K562 (cell line): ENCODE data around the gene SLC35A4. TPM values are rescaled to one million over a fixed set of nuclear protein-coding genes. Genes with fewer than 3 reads are reported as not detected.
A peak's percentile ranks its signal among the peaks of the same experiment; 100 is the strongest.

ENCODE experiments used
- ATAC-seq: fragments of 200-7000 bp; cut with Tn5 transposase; 3 replicates; pipeline ENCODE4 v1.9.1; 2020; ENCODE audit warnings: moderate library complexity
- Bru-seq: library from RNA; stranded (reverse); fragments of 400-500 nt; gene quantifications from one replicate; lab custom pipeline; 2021; lab: Mats Ljungman, UMichigan
- BruChase-seq, 2 experiments: library from RNA; stranded (reverse); fragments of 400-500 nt; gene quantifications; one replicate each; lab custom pipeline; 2021; lab: Mats Ljungman, UMichigan
- BruUV-seq: library from RNA; stranded (reverse); fragments of 400-500 nt; replicated peaks from 2 replicates; lab custom pipeline; 2021; lab: Mats Ljungman, UMichigan
- CTCF ChIA-PET: fragments of 300-600 bp; formaldehyde crosslinking; extraction: SDS; loops from one replicate; lab custom pipeline; 2021; ENCODE audit warnings: low intra/inter-chr PET ratio; lab: Yijun Ruan, JAX
- POLR2A ChIA-PET: fragments of 300-600, 350-650 bp; sonication (Branson Sonifier 250); formaldehyde crosslinking; extraction: SDS; loops from one replicate; lab custom pipeline; 2021; ENCODE audit warnings: antibody characterized with exemption, inconsistent platforms; lab: Yijun Ruan, JAX
- DNase-seq, 4 experiments: peaks; one replicate each; pipeline versions ENCODE4 v3.0.0 to v3.0.0-alpha.2; 2011 to 2018; ENCODE audit warnings: low spot score in 3 of 4, mixed read lengths in 3 of 4; ENCODE audit errors: extremely low read depth in 1 of 4
- FAIRE-seq: peaks from 2 replicates; lab custom pipeline; 2011; peaks lifted over from hg19 to GRCh38; lab: Jason Lieb, UNC
- H2AFZ ChIP-seq: 2 replicates; pipeline ENCODE4 v1.6.0; 2011; ENCODE audit warnings: low read depth, low read length, control low read depth, inconsistent platforms
- H3K27ac ChIP-seq: fragments of 200-600 bp; 3 replicates; pipeline ENCODE4 v1.8.0; 2011; ENCODE audit warnings: low read depth, mild to moderate bottlenecking, control low read depth, inconsistent platforms, low read length, moderate library complexity, mixed read lengths; ENCODE audit errors: extremely low read depth
- H3K27me3 ChIP-seq, 2 experiments: fragments of 300-600 bp in 1 of 2; 2 replicates in 1 of 2; 3 replicates in 1 of 2; pipeline versions ENCODE4 v1.6.0 to v1.8.0; 2011; ENCODE audit warnings: inconsistent platforms in 2 of 2, low read length in 2 of 2, mild to moderate bottlenecking in 1 of 2, mixed read lengths in 1 of 2, moderate library complexity in 1 of 2; ENCODE audit not compliant: control insufficient read depth in 2 of 2, insufficient read depth in 2 of 2
- H3K36me3 ChIP-seq: fragments of 300-600 bp; 3 replicates; pipeline ENCODE4 v1.8.0; 2011; ENCODE audit warnings: mild to moderate bottlenecking, low read length, inconsistent platforms; ENCODE audit not compliant: control insufficient read depth, insufficient read depth
- H3K4me1 ChIP-seq, 2 experiments: fragments of 200-600 bp in 1 of 2; replicated peaks in 1 of 2; 2 replicates in 1 of 2; 3 replicates in 1 of 2; pipeline versions ENCODE4 v1.5.1 to v1.8.0; 2011; ENCODE audit warnings: inconsistent platforms in 2 of 2, low read length in 2 of 2, mild to moderate bottlenecking in 1 of 2, mixed read lengths in 1 of 2, moderate library complexity in 1 of 2; ENCODE audit not compliant: control insufficient read depth in 2 of 2, insufficient read depth in 2 of 2
- H3K4me2 ChIP-seq: 2 replicates; pipeline ENCODE4 v1.6.1; 2011; ENCODE audit warnings: low read length, control low read depth, inconsistent platforms, mixed read lengths; ENCODE audit not compliant: insufficient read depth
- H3K4me3 ChIP-seq: fragments of 200-600 bp; sonication (generic), shearing (Covaris generic); 2 replicates; pipeline ENCODE4 v1.5.1; 2016; ENCODE audit warnings: control low read depth, inconsistent platforms
- H3K79me2 ChIP-seq: fragments of 200-600 bp; 3 replicates; pipeline ENCODE4 v1.8.0; 2011; ENCODE audit warnings: low read length, inconsistent platforms; ENCODE audit not compliant: control insufficient read depth, insufficient read depth
- H3K9ac ChIP-seq, 2 experiments: 2 replicates each; pipeline versions ENCODE4 v1.6.0 to v1.6.1; 2011; ENCODE audit warnings: low read depth in 2 of 2, low read length in 2 of 2, control low read depth in 1 of 2, inconsistent platforms in 1 of 2, mild to moderate bottlenecking in 1 of 2, mixed read lengths in 1 of 2; ENCODE audit not compliant: insufficient read depth in 1 of 2
- H3K9me1 ChIP-seq: one replicate; pipeline ENCODE4 v1.6.0; 2011; ENCODE audit warnings: inconsistent platforms, mild to moderate bottlenecking, low read length, moderate library complexity; ENCODE audit not compliant: control insufficient read depth, insufficient read depth
- H3K9me3 ChIP-seq: replicated peaks from 2 replicates; pipeline ENCODE4 v1.5.1; 2011; ENCODE audit warnings: low read depth, low read length, inconsistent platforms; ENCODE audit not compliant: control insufficient read depth, insufficient read depth
- H4K20me1 ChIP-seq: replicated peaks from 2 replicates; pipeline ENCODE4 v1.6.1; 2011; ENCODE audit warnings: low read length, inconsistent platforms, mixed read lengths; ENCODE audit not compliant: control insufficient read depth, insufficient read depth
- BRD9 ChIP-seq: fragments of 450-650 bp; IDR thresholded peaks from 2 replicates; pipeline ENCODE4 v1.6.1; 2018; ENCODE audit warnings: low read depth; ENCODE audit not compliant: partially characterized antibody
- CEBPB ChIP-seq: fragments of 450-650 bp; IDR thresholded peaks from 2 replicates; pipeline ENCODE4 v1.6.1; 2016; ENCODE audit warnings: missing genetic modification characterization, missing compliant biosample characterization
- CHD2 ChIP-seq: IDR thresholded peaks from 2 replicates; pipeline ENCODE4 v1.6.1; 2011; ENCODE audit warnings: low read depth, low read length
- ELF2 ChIP-seq: fragments of 250-450 bp; sonication (Bioruptor Pico); IDR thresholded peaks from 2 replicates; pipeline ENCODE4 v1.5.0; 2021; ENCODE audit warnings: mild to moderate bottlenecking
- FOXK2 ChIP-seq, 2 experiments: fragments of 450-650 bp; IDR thresholded peaks in 1 of 2; conservative IDR thresholded peaks in 1 of 2; 2 replicates each; pipeline ENCODE4 v1.6.1; 2016; ENCODE audit warnings: low read depth in 2 of 2, mild to moderate bottlenecking in 1 of 2
- GTF3C2 ChIP-seq: IDR thresholded peaks from 3 replicates; pipeline ENCODE4 v1.6.1; 2011; ENCODE audit warnings: borderline replicate concordance, mild to moderate bottlenecking, moderate library complexity; ENCODE audit not compliant: insufficient read length; ENCODE audit errors: extremely low read depth
- POLR2G ChIP-seq: fragments of 200-400 bp; formaldehyde crosslinking; IDR thresholded peaks from 2 replicates; pipeline ENCODE4 v1.6.1; 2017; ENCODE audit warnings: low read depth, mild to moderate bottlenecking, antibody characterized with exemption, low read length, moderate library complexity
- RB1 ChIP-seq: fragments of 450-650 bp; IDR thresholded peaks from 2 replicates; pipeline ENCODE4 v1.6.1; 2017; ENCODE audit warnings: low read depth, mild to moderate bottlenecking
- SRSF3 ChIP-seq: fragments of 200-400 bp; formaldehyde crosslinking; IDR thresholded peaks from 2 replicates; pipeline ENCODE4 v1.6.1; 2016; ENCODE audit warnings: mild to moderate bottlenecking, low read length, moderate library complexity; ENCODE audit not compliant: insufficient read depth
- ZKSCAN1 ChIP-seq: fragments of 150-350 bp; IDR thresholded peaks from 2 replicates; pipeline ENCODE4 v1.6.1; 2016; ENCODE audit warnings: low read depth, low read length
- ZNF584 ChIP-seq: fragments of 200-800 bp; sonication (Bioruptor generic); IDR thresholded peaks from 2 replicates; pipeline ENCODE4 v1.6.1; 2016; ENCODE audit warnings: low read depth, mild to moderate bottlenecking, missing genetic modification characterization, missing compliant biosample characterization
- WGBS: fragments of 100-300 bp; shearing (Covaris generic); methylation state at CpG from one replicate; pipeline ENCODE4 v1.1.6; 2016; ENCODE audit warnings: low coverage, mixed read lengths; ENCODE audit not compliant: insufficient coverage; ENCODE audit errors: missing lambda C conversion rate; 5-methylcytosine and 5-hydroxymethylcytosine counted together
- in situ Hi-C: fragments of 300-500 bp; cut with MboI; formaldehyde crosslinking; loops from 4 replicates; pipeline ENCODE4 v1.15.0; 2018; ENCODE audit warnings: inconsistent platforms, mixed read lengths
- intact Hi-C: fragments of 100-400 bp; cut with micrococcal nuclease; formaldehyde crosslinking; loops from 2 replicates; pipeline ENCODE4 v1.14.2; 2022
- long read RNA-seq, 3 experiments: library from polyadenylated mRNA in 2 of 3; library from RNA in 1 of 3; unstranded in 2 of 3; stranded (forward) in 1 of 3; transcript quantifications; one replicate each; pipeline ENCODE4 v2.0.0, GENCODE V29; 2019 to 2022
- polyA minus RNA-seq, 3 experiments: library from RNA; depleted of rRNA, polyadenylated mRNA; stranded (reverse); fragments of >200 nt; gene quantifications; 2 replicates each; pipeline ENCODE4 v1.2.3, GENCODE V29; 2011
- polyA plus RNA-seq, 8 experiments: library from polyadenylated mRNA; depleted of rRNA in 4 of 8; stranded (reverse) in 5 of 8; unstranded in 3 of 8; fragments of >200 nt; fragmentation: Nextera tagmentation in 2 of 8; fragmentation: Illumina TruSeq in 1 of 8; extraction: Ambion mirVana in 2 of 8; extraction: Trizol in 1 of 8; gene quantifications; 2 replicates each; pipeline versions ENCODE4 v1.2.1 to v1.2.3, GENCODE V29; 2011 to 2014; ENCODE audit warnings: inconsistent platforms in 1 of 8, missing spikeins in 1 of 8
- total RNA-seq, 7 experiments: library from RNA; depleted of rRNA in 6 of 7; stranded (reverse); fragments of >200 nt in 6 of 7; fragmentation: Illumina TruSeq in 2 of 7; extraction: Trizol in 2 of 7; gene quantifications; 2 replicates each; pipeline versions ENCODE4 v1.2.1 to v1.2.3, GENCODE V29; 2011 to 2021; ENCODE audit warnings: low replicate concordance in 1 of 7

The SLC35A4 gene
- 37.3 and 95.2 TPM in 2 replicates for total RNA-seq (2011; cell fraction: chromatin; rRNA removed; ENCODE audit: low replicate concordance)
- total RNA-seq (2011; cell fraction: nucleolus; rRNA removed): 37.6 and 42.7 TPM in 2 replicates
- total RNA-seq (2011; cell fraction: nucleoplasm; rRNA removed): 57.9 and 59.2 TPM in 2 replicates
- total RNA-seq (2014; rRNA removed) (21.8 and 37.3 TPM in 2 replicates), total RNA-seq (2014; rRNA removed; fragmentation: Illumina TruSeq; extraction: Trizol) (23.8 and 26.1 TPM in 2 replicates), total RNA-seq (2015; rRNA removed; fragmentation: Illumina TruSeq; extraction: Trizol) (23.9 and 24.8 TPM in 2 replicates), total RNA-seq (2021) (115 and 125 TPM in 2 replicates), polyA plus RNA-seq (2011; rRNA removed) (110 and 134 TPM in 2 replicates), polyA plus RNA-seq (2014; fragmentation: Illumina TruSeq; extraction: Trizol) (141 and 171 TPM in 2 replicates), polyA plus RNA-seq (2014; fragmentation: Nextera tagmentation; extraction: Ambion mirVana) (10 to 100 TPM; 30.0 to 42.5 TPM), polyA plus RNA-seq (2014; rRNA removed) (62.2 and 69.6 TPM in 2 replicates), polyA minus RNA-seq (2011; rRNA and poly(A)+ RNA removed) (78.8 and 99.8 TPM in 2 replicates), Bru-seq, nascent RNA (percentile 92 among the genes with signal in this experiment), BruChase-seq, experiment 1, labeled RNA remaining after a 2-hour chase (percentile 89 among the genes with signal in this experiment), BruChase-seq, experiment 2, labeled RNA remaining after a 6-hour chase (percentile 93 among the genes with signal in this experiment)
- polyA plus RNA-seq (2011; cell fraction: cytosol; rRNA removed): 159 and 169 TPM in 2 replicates
- 65.9 and 94.9 TPM in 2 replicates for polyA plus RNA-seq (2011; cell fraction: nucleus; rRNA removed)
- 118 and 226 TPM in 2 replicates for polyA plus RNA-seq (2012)
- polyA minus RNA-seq (2011; cell fraction: cytosol; rRNA and poly(A)+ RNA removed): 34.6 and 53.7 TPM in 2 replicates
- 18.6 and 24.8 TPM in 2 replicates for polyA minus RNA-seq (2011; cell fraction: nucleus; rRNA and poly(A)+ RNA removed)
- long read RNA-seq, experiment 1, transcript SLC35A4-202 (2 exons, 3,617 nt): minor isoform, 6 of 235 reads
- long read RNA-seq, experiment 1, transcript SLC35A4-201 (3 exons, 3,041 nt): major isoform, 53 of 235 reads
- long read RNA-seq, experiment 1, partial matches to known transcripts: 176 of 235 reads
- long read RNA-seq, experiment 1, other reads (novel, unspliced or antisense): 0 of 235 reads
- long read RNA-seq, experiment 2, transcript SLC35A4-201 (3 exons, 3,041 nt): major isoform, 90 of 171 reads
- long read RNA-seq, experiment 2, transcript SLC35A4-202 (2 exons, 3,617 nt): minor isoform, 28 of 171 reads
- long read RNA-seq, experiment 2, partial matches to known transcripts: 47 of 171 reads
- long read RNA-seq, experiment 2, other reads (novel, unspliced or antisense): 6 of 171 reads
- long read RNA-seq, experiment 3, transcript SLC35A4-201 (3 exons, 3,041 nt): major isoform, 71 of 98 reads
- long read RNA-seq, experiment 3, transcript SLC35A4-202 (2 exons, 3,617 nt): minor isoform, 11 of 98 reads
- long read RNA-seq, experiment 3, partial matches to known transcripts: 14 of 98 reads
- long read RNA-seq, experiment 3, other reads (novel, unspliced or antisense): 2 of 98 reads

GRCh38 chr5:140564196-140565023 lies at the start of gene SLC35A4, which contains the start of gene APBB3:
TSS of gene SLC35A4 (plus strand) at chr5:140564828. CDS start at chr5:140567170, 2,342 bp downstream.
TSS of gene APBB3 (minus strand) at chr5:140564598. CDS start at chr5:140564245, 353 bp downstream.
- DNase-seq (peak; percentile 92 to 99 (median 94)), ATAC-seq (peak; percentile 94), FAIRE-seq (peak; percentile 100)
- WGBS: 1% methylated on average over 67 of the region's 74 CpGs
- Histone ChIP-seq H3K4me1 (peaks cover 26 to 40% of the 10 kb centered on the region in 2 experiments), H4K20me1 (no peaks in the 10 kb centered on the region), H2AFZ (peak within 1 kb of the TSS; percentile 94), H3K27ac (peak within 1 kb of the TSS; percentile 98), H3K9me1 (no peaks in the 10 kb centered on the region), H3K9ac (peak within 1 kb of the TSS; percentile 93 to 100), H3K9me3 (no peaks in the 10 kb centered on the region), H3K79me2 (peaks cover 36% of the 10 kb centered on the region), H3K36me3 (peaks cover 45% of the 10 kb centered on the region), H3K27me3 (no peaks in the 10 kb centered on the region), H3K4me2 (peak within 1 kb of the TSS; percentile 99), H3K4me3 (peak within 1 kb of the TSS; percentile 75)
- ChIA-PET POLR2A (interaction anchor here (0.9 to 6.8 kb wide), 10 partner anchors 9 to 83 kb away, joined by 3 to 46 read pairs (median 4); partner anchors contain the start of genes EIF4EBP3, IK and NDUFA2), CTCF (no interaction called here)
- in situ Hi-C loops: loop anchor here (5.0 kb wide), 2 partner anchors 78 to 153 kb away; no protein-coding TSS in a partner anchor
- intact Hi-C loops: loop anchor here (1.0 kb wide), 1 partner anchor 75 kb away; the partner anchor contains the start of gene TMCO6
- no TSS peak for BruUV-seq
- TF ChIP-seq ELF2 (CRISPR knock-in tag) (no peak), FOXK2 (conservative IDR thresholded peaks at IDR 0.05 in 1 of 2, IDR thresholded peaks at IDR 0.05 in 1 of 2; ENCODE audit: low read depth in 2 of 2) (peak; percentile 71 to 83; a peak in 3 of 4 replicates), CEBPB (tag) (peak; percentile 20; the same call in 1 of the 2 replicates), BRD9 (no peak), RB1 (peak; percentile 10; the same call in 1 of the 2 replicates), GTF3C2 (no peak), SRSF3 (no peak), ZKSCAN1 (0 out of 2 replicates have a peak, but pooled peaks have one; percentile 79), ZNF584 (no peak; the same call in 1 of the 2 replicates), POLR2G (peak; percentile 98), CHD2 (peak; percentile 48; the same call in 1 of the 2 replicates)
